ENCODE measurements around the gene ALG9. TPM values are rescaled to one million over a fixed set of nuclear protein-coding genes. Genes with fewer than 3 reads are reported as not detected.

The ALG9 gene
- total and polyA plus RNA-seq, 2 donors from 2014 or later: 27.8 to 30.0 TPM

DNA sequence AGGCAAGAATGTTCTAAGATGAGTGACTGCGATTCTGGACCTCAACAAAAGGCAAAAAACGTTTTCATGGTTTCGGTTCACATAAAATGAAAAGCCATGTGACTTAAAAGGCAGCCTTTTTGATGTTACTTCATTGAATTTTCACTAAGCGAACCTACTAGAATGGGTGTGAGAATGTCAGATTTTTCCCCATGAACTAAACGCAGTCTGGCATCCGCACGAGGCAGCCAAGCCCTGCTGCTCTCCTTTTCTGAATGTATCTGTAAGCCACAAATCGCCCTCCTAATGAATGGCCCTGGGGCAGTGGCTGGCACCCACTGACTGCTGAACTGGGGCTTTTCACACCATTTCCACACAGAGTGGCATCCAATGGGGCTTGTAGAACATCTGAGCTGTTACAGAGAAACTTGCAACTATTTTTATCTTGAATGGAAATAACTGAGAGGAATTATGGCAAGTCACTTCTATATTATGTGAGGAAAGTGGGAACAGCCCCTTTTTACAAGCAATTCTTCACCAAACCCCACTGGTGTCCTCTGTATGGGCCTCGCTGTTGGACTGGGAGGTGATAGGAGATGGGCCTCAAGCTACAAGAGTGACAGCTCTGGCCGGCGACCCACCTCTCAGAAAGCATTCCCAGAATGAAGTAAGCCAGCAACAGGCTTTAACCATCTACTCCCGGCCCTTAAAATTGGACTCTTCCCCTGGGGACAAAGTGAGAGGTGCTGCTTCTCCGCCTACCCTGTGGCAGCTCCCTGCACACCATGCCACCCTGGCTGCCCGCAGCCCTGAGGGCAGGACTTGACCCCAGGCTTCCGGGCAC lies 134.5 kb downstream of the ALG9 start:
- DNase-seq (no peak), FAIRE-seq (no peak)
- Histone ChIP-seq H3K27me3 (ENCODE audit: control insufficient read depth, insufficient read depth, low read length) (no peaks in the 10 kb centered on the region), H3K4me3 (ENCODE audit: low read length in 3 of 3) (no peak overlapping the region), H3K36me3 (ENCODE audit: control insufficient read depth in 2 of 3, insufficient read depth in 3 of 3, low read length in 3 of 3) (peaks cover under 1 to 14% (median 11%) of the 10 kb centered on the region in 3 donors), H3K9me3 (ENCODE audit: control insufficient read depth in 2 of 3, insufficient read depth in 1 of 3, low read length in 3 of 3) (no peaks in the 10 kb centered on the region), H3K27ac (ENCODE audit: low read depth in 2 of 2, low read length in 2 of 2) (peak overlapping the region; percentile 97 to 98), H3K4me1 (ENCODE audit: control insufficient read depth in 2 of 3, insufficient read depth in 2 of 3, low read depth in 1 of 3, low read length in 3 of 3) (peaks cover 12 to 58% (median 51%) of the 10 kb centered on the region in 3 donors), H3K9ac (ENCODE audit: low read length in 3 of 3) (peak overlapping the region in 2 of 3 donors; percentile 20 to 85)
- TF ChIP-seq CTCF (IDR thresholded peaks at IDR 0.05; ENCODE audit: borderline replicate concordance, extremely low read depth, insufficient read depth): no peak
- intact Hi-C loops (cut with DNase I): no loop called here

Other genes starting within 250 kb of the ALG9 start
- gene PPP2R1B, start 105.2 kb downstream of the ALG9 start, total RNA-seq: 35.5 TPM
- 11.7 TPM for gene PPP2R1B, start 105.2 kb downstream of the ALG9 start, polyA plus RNA-seq (ENCODE audit: insufficient read depth, low read depth, low replicate concordance)
- gene FDXACB1, start 7.6 kb upstream of the ALG9 start, total RNA-seq: 2.6 TPM
- 1.5 TPM for gene FDXACB1, start 7.6 kb upstream of the ALG9 start, polyA plus RNA-seq (ENCODE audit: insufficient read depth, low read depth, low replicate concordance)
- 29.5 TPM for gene CFAP68, start 8.0 kb upstream of the ALG9 start, total RNA-seq
- 93.7 TPM for gene CFAP68, start 8.0 kb upstream of the ALG9 start, polyA plus RNA-seq (ENCODE audit: insufficient read depth, low read depth, low replicate concordance)
- gene CRYAB, start 40.2 kb upstream of the ALG9 start, total RNA-seq: 1,312 TPM
- 1,857 TPM for gene CRYAB, start 40.2 kb upstream of the ALG9 start, polyA plus RNA-seq (ENCODE audit: insufficient read depth, low read depth, low replicate concordance)
- 4.4 TPM for gene HSPB2, start 41.2 kb upstream of the ALG9 start, total RNA-seq
- gene HSPB2, start 41.2 kb upstream of the ALG9 start, polyA plus RNA-seq (ENCODE audit: insufficient read depth, low read depth, low replicate concordance): 15.7 TPM
- 27.8 TPM for gene C11orf52, start 47.3 kb upstream of the ALG9 start, total RNA-seq
- gene C11orf52, start 47.3 kb upstream of the ALG9 start, polyA plus RNA-seq (ENCODE audit: insufficient read depth, low read depth, low replicate concordance): 103 TPM
- gene DIXDC1, start 65.8 kb upstream of the ALG9 start, total RNA-seq: 29.5 TPM
- gene DIXDC1, start 65.8 kb upstream of the ALG9 start, polyA plus RNA-seq (ENCODE audit: insufficient read depth, low read depth, low replicate concordance): 7.3 TPM
- gene DLAT, start 153.8 kb upstream of the ALG9 start, total RNA-seq: 33.1 TPM
- gene DLAT, start 153.8 kb upstream of the ALG9 start, polyA plus RNA-seq (ENCODE audit: insufficient read depth, low read depth, low replicate concordance): 27.5 TPM
- gene PIH1D2, start 202.4 kb upstream of the ALG9 start, total RNA-seq: 7.5 TPM
- 6.6 TPM for gene PIH1D2, start 202.4 kb upstream of the ALG9 start, polyA plus RNA-seq (ENCODE audit: insufficient read depth, low read depth, low replicate concordance)
- gene NKAPD1, start 202.7 kb upstream of the ALG9 start, total RNA-seq: 21.5 TPM
- gene NKAPD1, start 202.7 kb upstream of the ALG9 start, polyA plus RNA-seq (ENCODE audit: insufficient read depth, low read depth, low replicate concordance): 14.3 TPM
- gene TIMM8B, start 215.2 kb upstream of the ALG9 start, total RNA-seq: 51.3 TPM
- gene TIMM8B, start 215.2 kb upstream of the ALG9 start, polyA plus RNA-seq (ENCODE audit: insufficient read depth, low read depth, low replicate concordance): 167 TPM
- gene SDHD, start 215.3 kb upstream of the ALG9 start, total RNA-seq: 111 TPM
- 288 TPM for gene SDHD, start 215.3 kb upstream of the ALG9 start, polyA plus RNA-seq (ENCODE audit: insufficient read depth, low read depth, low replicate concordance)

All from kidney (tissue), 14 donors.